ENCODE data around the gene ST6GALNAC6.
"Not testable (repeated sequence)": the region's sequence is repeated elsewhere in the genome, so short reads cannot be mapped to it uniquely, and the experiment has no call there.

The ST6GALNAC6 gene

GRCh38 chr9:127884976-127885490, 14.4 kb downstream of the ST6GALNAC6 start:
- TF ChIP-seq CTCF (conservative IDR thresholded peaks at IDR 0.05) = no peak
- H3K27ac ChIP-seq = no peak overlapping the region

GRCh38 chr9:127884427-127884911, 14.9 kb downstream of the ST6GALNAC6 start:
- H3K27ac ChIP-seq = no peak overlapping the region
- TF ChIP-seq CTCF (conservative IDR thresholded peaks at IDR 0.05) = no peak

GRCh38 chr9:127883959-127884358, 15.4 kb downstream of the ST6GALNAC6 start:
- no peak for TF ChIP-seq CTCF (conservative IDR thresholded peaks at IDR 0.05)
- no peak overlapping the region for H3K27ac ChIP-seq

GRCh38 chr9:127881715-127882114, 17.7 kb downstream of the ST6GALNAC6 start:
- not testable (repeated sequence) for H3K27ac ChIP-seq

GRCh38 chr9:127880143-127880542, 19.3 kb downstream of the ST6GALNAC6 start:
- TF ChIP-seq CTCF (conservative IDR thresholded peaks at IDR 0.05) = no peak
- H3K27ac ChIP-seq = no peak overlapping the region

GRCh38 chr9:127878652-127879390, 20.6 kb downstream of the ST6GALNAC6 start:
- no peak for TF ChIP-seq CTCF (conservative IDR thresholded peaks at IDR 0.05)
- peak overlapping the region; percentile 83; the same call in 1 of the 2 replicates for H3K27ac ChIP-seq

GRCh38 chr9:127878001-127878651, 21.3 kb downstream of the ST6GALNAC6 start:
- H3K27ac ChIP-seq = peak overlapping the region; percentile 83
- no peak for TF ChIP-seq CTCF (conservative IDR thresholded peaks at IDR 0.05)

Data from VCaP (cell line).